ENCODE results near the gene HLA-DQA2.
"Not testable (repeated sequence)": the region's sequence is repeated elsewhere in the genome, so short reads cannot be mapped to it uniquely, and the experiment has no call there.

- TF ChIP-seq POLR2AphosphoS5 (IDR thresholded peaks at IDR 0.05); POLR2A (IDR thresholded peaks at IDR 0.05; ENCODE audit: low read depth); CTCF (IDR thresholded peaks at IDR 0.05); EP300 (IDR thresholded peaks at IDR 0.05): not testable (repeated sequence)
Observed at GRCh38 chr6:32782923-32783322, 41.7 kb downstream of the HLA-DQA2 start.
